Measurements from ENCODE around the gene VPS33A. TPM values are rescaled to one million over a fixed set of nuclear protein-coding genes. Genes with fewer than 3 reads are reported as not detected.
"Not testable (repeated sequence)": the region's sequence is repeated elsewhere in the genome, so short reads cannot be mapped to it uniquely, and the experiment has no call there.

VPS33A gene
- total RNA-seq, 1 donor = 18.3 TPM

GRCh38 chr12:122291431-122291830 is 25.1 kb upstream of the VPS33A start:
- no peak overlapping the region for H3K4me3 ChIP-seq (ENCODE audit: low read depth, low read length)
- DNase-seq (ENCODE audit: low read depth) = no peak
- TF ChIP-seq CTCF (IDR thresholded peaks at IDR 0.05; ENCODE audit: insufficient read depth, low read length) = no peak

GRCh38 chr12:122283680-122284079 is 17.4 kb upstream of the VPS33A start:
- H3K4me3 ChIP-seq (ENCODE audit: low read depth, low read length) = no peak overlapping the region
- TF ChIP-seq CTCF (IDR thresholded peaks at IDR 0.05; ENCODE audit: insufficient read depth, low read length) = no peak
- no peak for DNase-seq (ENCODE audit: low read depth)

GRCh38 chr12:122282061-122282460 is 15.8 kb upstream of the VPS33A start:
- peak; percentile 88 for DNase-seq (ENCODE audit: low read depth)
- TF ChIP-seq CTCF (IDR thresholded peaks at IDR 0.05; ENCODE audit: insufficient read depth, low read length) = no peak
- no peak overlapping the region for H3K4me3 ChIP-seq (ENCODE audit: low read depth, low read length)

- H3K4me3 ChIP-seq (ENCODE audit: low read depth, low read length) = no peak overlapping the region
- no peak for DNase-seq (ENCODE audit: low read depth)
- TF ChIP-seq CTCF (IDR thresholded peaks at IDR 0.05; ENCODE audit: insufficient read depth, low read length) = no peak
Observed at GRCh38 chr12:122276242-122276641, 9.9 kb upstream of the VPS33A start.

- no peak for TF ChIP-seq CTCF (IDR thresholded peaks at IDR 0.05; ENCODE audit: insufficient read depth, low read length)
- no peak overlapping the region for H3K4me3 ChIP-seq (ENCODE audit: low read depth, low read length)
- no peak for DNase-seq (ENCODE audit: low read depth)
Observed at GRCh38 chr12:122275459-122275858, 9.2 kb upstream of the VPS33A start.

- TF ChIP-seq CTCF (IDR thresholded peaks at IDR 0.05; ENCODE audit: insufficient read depth, low read length) = no peak
- DNase-seq (ENCODE audit: low read depth) = no peak
- peak overlapping the region; percentile 97 for H3K4me3 ChIP-seq (ENCODE audit: low read depth, low read length)
Observed at GRCh38 chr12:122265886-122266229, 436 bp downstream of the VPS33A start.

- TF ChIP-seq CTCF (IDR thresholded peaks at IDR 0.05; ENCODE audit: insufficient read depth, low read length) = no peak
- peak overlapping the region; percentile 97 for H3K4me3 ChIP-seq (ENCODE audit: low read depth, low read length)
- DNase-seq (ENCODE audit: low read depth) = no peak
Observed at GRCh38 chr12:122265476-122265875, 818 bp downstream of the VPS33A start.

- not testable (repeated sequence) for H3K4me3 ChIP-seq (ENCODE audit: low read depth, low read length); DNase-seq (ENCODE audit: low read depth)
Observed at GRCh38 chr12:122260735-122261134, 5.6 kb downstream of the VPS33A start.

GRCh38 chr12:122258939-122259338 is 7.4 kb downstream of the VPS33A start:
- not testable (repeated sequence) for H3K4me3 ChIP-seq (ENCODE audit: low read depth, low read length); DNase-seq (ENCODE audit: low read depth)

- not testable (repeated sequence) for H3K4me3 ChIP-seq (ENCODE audit: low read depth, low read length); DNase-seq (ENCODE audit: low read depth)
Observed at GRCh38 chr12:122258462-122258861, 7.8 kb downstream of the VPS33A start.
